Glutamatergic neuron (in vitro differentiated cells): ENCODE results near the gene LRP1B. TPM values are rescaled to one million over a fixed set of nuclear protein-coding genes. Genes with fewer than 3 reads are reported as not detected.

ENCODE experiments used
- DNase-seq: peaks from one replicate; pipeline ENCODE4 v3.0.0; 2022
- H3K27ac Mint-ChIP-seq: one replicate; pipeline ENCODE4 v1.8.0; 2020; ENCODE audit warnings: mild to moderate bottlenecking, mixed read lengths, inconsistent platforms; ENCODE audit not compliant: unreplicated experiment
- H3K27me3 Mint-ChIP-seq: one replicate; pipeline ENCODE4 v1.8.0; 2020; ENCODE audit warnings: mild to moderate bottlenecking, moderate library complexity, mixed read lengths, inconsistent platforms; ENCODE audit not compliant: unreplicated experiment
- H3K36me3 Mint-ChIP-seq: one replicate; pipeline ENCODE4 v1.8.0; 2020; ENCODE audit warnings: mild to moderate bottlenecking, mixed read lengths, inconsistent platforms; ENCODE audit not compliant: unreplicated experiment
- H3K4me1 Mint-ChIP-seq: one replicate; pipeline ENCODE4 v1.8.0; 2020; ENCODE audit warnings: mild to moderate bottlenecking, low read depth, mixed read lengths, inconsistent platforms; ENCODE audit not compliant: unreplicated experiment
- H3K4me3 Mint-ChIP-seq: one replicate; pipeline ENCODE4 v1.8.0; 2020; ENCODE audit warnings: mild to moderate bottlenecking, mixed read lengths, inconsistent platforms; ENCODE audit not compliant: unreplicated experiment
- H3K9me3 Mint-ChIP-seq: one replicate; pipeline ENCODE4 v1.8.0; 2020; ENCODE audit warnings: mild to moderate bottlenecking, moderate library complexity, mixed read lengths, inconsistent platforms; ENCODE audit not compliant: unreplicated experiment
- total RNA-seq: library from RNA; stranded (reverse); fragmentation: NEBNext Ultra II Directional; extraction: Animal tissue kit (Norgen Biotek cat#: 25700); gene quantifications from one replicate; pipeline ENCODE4 v1.2.1, GENCODE V29; 2021; ENCODE audit not compliant: unreplicated experiment
- TF ChIP-seq, protein P1 (sequence below): fragments of 200-600 bp; sonication (generic); IDR thresholded peaks from one replicate; pipeline ENCODE4 v1.5.0; 2021; ENCODE audit not compliant: partially characterized antibody, unreplicated experiment

The LRP1B gene
- total RNA-seq, 1 donor from 2014 or later: 28.7 TPM

DNA sequence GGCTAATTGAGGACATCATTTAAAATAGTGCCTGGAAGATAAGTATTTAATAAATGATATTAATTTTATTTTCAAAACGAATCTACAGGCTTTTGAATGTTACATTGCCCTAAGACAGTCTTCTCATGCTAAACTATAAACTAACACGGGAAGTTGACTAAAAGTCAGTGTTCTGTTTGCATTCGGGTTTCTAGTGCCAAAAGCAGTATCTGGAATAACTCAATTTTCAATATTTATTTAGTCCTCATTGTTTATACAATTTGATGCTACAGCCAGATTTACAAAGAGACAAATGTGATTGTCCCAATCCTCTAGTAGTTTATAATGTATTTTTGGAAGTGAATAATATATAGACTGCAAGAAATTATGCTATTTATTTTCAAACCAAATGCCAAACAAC lies 429.2 kb downstream of the LRP1B start:
- TF ChIP-seq, protein P1, sequence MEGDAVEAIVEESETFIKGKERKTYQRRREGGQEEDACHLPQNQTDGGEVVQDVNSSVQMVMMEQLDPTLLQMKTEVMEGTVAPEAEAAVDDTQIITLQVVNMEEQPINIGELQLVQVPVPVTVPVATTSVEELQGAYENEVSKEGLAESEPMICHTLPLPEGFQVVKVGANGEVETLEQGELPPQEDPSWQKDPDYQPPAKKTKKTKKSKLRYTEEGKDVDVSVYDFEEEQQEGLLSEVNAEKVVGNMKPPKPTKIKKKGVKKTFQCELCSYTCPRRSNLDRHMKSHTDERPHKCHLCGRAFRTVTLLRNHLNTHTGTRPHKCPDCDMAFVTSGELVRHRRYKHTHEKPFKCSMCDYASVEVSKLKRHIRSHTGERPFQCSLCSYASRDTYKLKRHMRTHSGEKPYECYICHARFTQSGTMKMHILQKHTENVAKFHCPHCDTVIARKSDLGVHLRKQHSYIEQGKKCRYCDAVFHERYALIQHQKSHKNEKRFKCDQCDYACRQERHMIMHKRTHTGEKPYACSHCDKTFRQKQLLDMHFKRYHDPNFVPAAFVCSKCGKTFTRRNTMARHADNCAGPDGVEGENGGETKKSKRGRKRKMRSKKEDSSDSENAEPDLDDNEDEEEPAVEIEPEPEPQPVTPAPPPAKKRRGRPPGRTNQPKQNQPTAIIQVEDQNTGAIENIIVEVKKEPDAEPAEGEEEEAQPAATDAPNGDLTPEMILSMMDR: no peak
- Mint-ChIP-seq H3K4me1 (peaks cover 13% of the 10 kb centered on the region), H3K36me3 (no peaks in the 10 kb centered on the region)

DNA sequence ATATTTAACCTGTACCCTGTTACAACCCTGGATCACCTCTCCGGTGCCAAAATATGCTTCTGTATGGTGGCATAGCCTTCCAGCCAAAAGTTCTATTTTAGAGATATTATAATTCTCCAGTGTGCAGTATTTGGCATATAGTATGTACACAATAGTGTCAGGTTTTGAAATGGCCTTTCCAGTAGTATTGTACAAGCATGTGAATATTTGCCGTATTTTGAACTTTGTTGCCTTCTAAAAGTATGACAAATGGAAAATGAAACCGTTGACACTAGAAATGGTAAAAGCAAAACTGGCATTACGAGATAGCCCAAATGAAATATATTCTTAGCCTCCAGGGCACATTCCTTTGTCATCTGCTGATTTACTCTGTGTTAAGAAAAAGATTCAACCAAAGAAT lies 431.2 kb downstream of the LRP1B start:
- no peak for DNase-seq
- TF ChIP-seq, protein P1: no peak
- H3K4me1 Mint-ChIP-seq: peaks cover 7% of the 10 kb centered on the region
- H3K27ac Mint-ChIP-seq: no peak overlapping the region
- H3K9me3 Mint-ChIP-seq: no peaks in the 10 kb centered on the region
- H3K27me3 Mint-ChIP-seq: no peaks in the 10 kb centered on the region
- H3K36me3 Mint-ChIP-seq: no peaks in the 10 kb centered on the region
- H3K4me3 Mint-ChIP-seq: no peak overlapping the region

More for the DNA sequence above, 429.2 kb downstream of the LRP1B start:
- no peak overlapping the region for H3K4me3 Mint-ChIP-seq
- DNase-seq: no peak
- H3K27me3 Mint-ChIP-seq: no peaks in the 10 kb centered on the region
- H3K27ac Mint-ChIP-seq: no peak overlapping the region
- H3K9me3 Mint-ChIP-seq: no peaks in the 10 kb centered on the region

DNA sequence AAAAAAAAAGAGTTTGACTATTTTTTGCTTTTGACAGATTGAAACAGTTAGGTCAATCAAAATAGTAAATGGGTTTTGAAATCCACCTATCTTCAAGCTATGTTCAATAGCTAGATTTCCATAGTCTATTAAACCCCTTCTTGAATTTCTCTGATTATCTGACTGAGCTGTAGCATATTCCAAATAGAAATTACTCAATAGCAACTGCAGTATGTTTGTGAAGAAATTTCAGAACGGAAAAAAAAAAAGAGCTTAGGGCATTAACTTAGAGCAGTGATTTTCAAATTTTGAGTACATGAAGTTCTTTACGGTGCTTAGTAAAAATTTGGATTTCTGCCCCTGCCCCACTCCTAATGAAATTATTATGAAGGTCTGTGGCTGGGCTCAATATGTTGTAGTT lies 432.3 kb downstream of the LRP1B start:
- no peaks in the 10 kb centered on the region for H3K9me3 Mint-ChIP-seq
- no peaks in the 10 kb centered on the region for H3K27me3 Mint-ChIP-seq
- peaks cover 6% of the 10 kb centered on the region for H3K4me1 Mint-ChIP-seq
- no peak for DNase-seq
- H3K36me3 Mint-ChIP-seq: no peaks in the 10 kb centered on the region
- TF ChIP-seq, protein P1: no peak
- no peak overlapping the region for H3K4me3 Mint-ChIP-seq
- no peak overlapping the region for H3K27ac Mint-ChIP-seq

DNA sequence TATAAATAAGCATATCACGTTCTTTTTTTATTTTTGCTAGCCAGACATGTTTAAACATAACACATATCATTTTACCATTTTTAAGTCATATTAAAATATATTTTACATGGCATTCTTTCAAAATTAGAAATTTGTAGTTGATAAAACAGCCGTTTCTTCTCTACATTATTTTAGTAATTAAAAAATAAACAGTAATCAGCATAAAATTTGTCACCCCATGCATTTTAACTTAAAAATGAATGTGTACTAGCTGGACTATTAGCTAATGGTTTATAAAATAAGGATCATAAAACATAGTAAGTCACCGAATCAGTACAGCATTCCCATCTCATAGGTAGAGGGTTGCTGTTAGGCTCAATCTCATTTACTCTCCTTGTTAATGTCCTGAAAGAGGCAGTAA lies 433.8 kb downstream of the LRP1B start:
- Mint-ChIP-seq H3K9me3 (no peaks in the 10 kb centered on the region), H3K4me1 (peaks cover 2% of the 10 kb centered on the region), H3K36me3 (no peaks in the 10 kb centered on the region), H3K4me3 (no peak overlapping the region), H3K27me3 (no peaks in the 10 kb centered on the region), H3K27ac (no peak overlapping the region)
- TF ChIP-seq, protein P1: no peak
- no peak for DNase-seq

DNA sequence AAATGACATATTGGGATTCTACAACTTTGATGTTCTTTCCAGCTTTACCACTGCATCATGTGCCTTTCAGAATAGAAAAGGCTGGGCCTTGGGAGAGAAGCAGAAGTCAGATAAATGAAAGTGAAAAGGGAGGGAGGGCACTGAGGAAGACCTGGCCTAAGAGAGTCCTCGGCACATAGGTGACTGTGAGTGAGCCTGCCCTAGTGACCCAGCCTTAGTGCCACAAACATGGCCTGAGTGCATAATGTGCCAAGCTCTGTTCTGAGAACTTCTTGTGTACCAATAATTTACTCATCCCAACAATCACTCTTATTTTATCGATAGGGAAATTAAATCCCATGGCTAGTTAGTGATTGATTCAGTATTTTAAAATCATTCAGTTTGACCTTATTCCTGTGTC lies 436.6 kb downstream of the LRP1B start:
- H3K4me1 Mint-ChIP-seq: peaks cover under 1% of the 10 kb centered on the region
- H3K27ac Mint-ChIP-seq: no peak overlapping the region
- no peak overlapping the region for H3K4me3 Mint-ChIP-seq
- H3K9me3 Mint-ChIP-seq: no peaks in the 10 kb centered on the region
- H3K36me3 Mint-ChIP-seq: no peaks in the 10 kb centered on the region
- TF ChIP-seq, protein P1: no peak
- DNase-seq: no peak
- H3K27me3 Mint-ChIP-seq: no peaks in the 10 kb centered on the region
